ENCODE data around the gene SLC6A6. TPM values are rescaled to one million over a fixed set of nuclear protein-coding genes. Genes with fewer than 3 reads are reported as not detected.

Gene SLC6A6
- total RNA-seq, 1 experiment from 2014 or later = 211 TPM

DNA sequence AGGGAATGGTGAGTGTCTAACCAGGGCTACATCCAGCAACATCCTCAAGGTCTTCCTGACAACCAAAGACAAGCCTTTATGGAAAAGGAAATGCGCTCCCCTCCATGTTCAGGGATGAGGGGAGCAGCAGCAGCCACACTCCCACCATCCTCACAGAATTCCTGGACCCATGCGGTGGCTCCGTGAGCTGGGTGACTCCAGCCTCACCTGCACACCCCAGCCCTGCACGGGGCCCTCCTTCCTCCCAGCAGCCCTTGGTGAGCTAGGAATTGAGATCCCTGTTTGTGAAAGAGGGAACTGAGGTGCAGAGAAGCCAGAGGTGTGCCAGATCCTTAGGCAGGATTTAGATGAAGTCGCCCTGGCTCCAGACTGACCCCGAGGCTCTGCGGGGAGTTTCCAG lies 85.4 kb downstream of the SLC6A6 start:
- DNase-seq (ENCODE audit: low spot score) (no peak), ATAC-seq (no peak)
- Mint-ChIP-seq H3K27ac (no peak overlapping the region), H3K36me3 (peaks cover 36% of the 10 kb centered on the region), H3K4me3 (no peak overlapping the region), H3K4me1 (no peaks in the 10 kb centered on the region), H3K9me3 (no peaks in the 10 kb centered on the region), H3K27me3 (ENCODE audit: low read depth) (no peaks in the 10 kb centered on the region)
- ChIA-PET CTCF (interaction anchor here (0.6 to 1.5 kb wide), 2 partner anchors 107 to 284 kb away, joined by 3 to 5 read pairs; no protein-coding TSS in a partner anchor), POLR2A (no interaction called here)
- TF ChIP-seq CREB1 (CRISPR knock-in tag; IDR thresholded peaks at IDR 0.05) (no peak), IRF2 (CRISPR knock-in tag; IDR thresholded peaks at IDR 0.05; ENCODE audit: borderline replicate concordance, low read depth) (no peak)
- TF ChIP-seq, protein P1, sequence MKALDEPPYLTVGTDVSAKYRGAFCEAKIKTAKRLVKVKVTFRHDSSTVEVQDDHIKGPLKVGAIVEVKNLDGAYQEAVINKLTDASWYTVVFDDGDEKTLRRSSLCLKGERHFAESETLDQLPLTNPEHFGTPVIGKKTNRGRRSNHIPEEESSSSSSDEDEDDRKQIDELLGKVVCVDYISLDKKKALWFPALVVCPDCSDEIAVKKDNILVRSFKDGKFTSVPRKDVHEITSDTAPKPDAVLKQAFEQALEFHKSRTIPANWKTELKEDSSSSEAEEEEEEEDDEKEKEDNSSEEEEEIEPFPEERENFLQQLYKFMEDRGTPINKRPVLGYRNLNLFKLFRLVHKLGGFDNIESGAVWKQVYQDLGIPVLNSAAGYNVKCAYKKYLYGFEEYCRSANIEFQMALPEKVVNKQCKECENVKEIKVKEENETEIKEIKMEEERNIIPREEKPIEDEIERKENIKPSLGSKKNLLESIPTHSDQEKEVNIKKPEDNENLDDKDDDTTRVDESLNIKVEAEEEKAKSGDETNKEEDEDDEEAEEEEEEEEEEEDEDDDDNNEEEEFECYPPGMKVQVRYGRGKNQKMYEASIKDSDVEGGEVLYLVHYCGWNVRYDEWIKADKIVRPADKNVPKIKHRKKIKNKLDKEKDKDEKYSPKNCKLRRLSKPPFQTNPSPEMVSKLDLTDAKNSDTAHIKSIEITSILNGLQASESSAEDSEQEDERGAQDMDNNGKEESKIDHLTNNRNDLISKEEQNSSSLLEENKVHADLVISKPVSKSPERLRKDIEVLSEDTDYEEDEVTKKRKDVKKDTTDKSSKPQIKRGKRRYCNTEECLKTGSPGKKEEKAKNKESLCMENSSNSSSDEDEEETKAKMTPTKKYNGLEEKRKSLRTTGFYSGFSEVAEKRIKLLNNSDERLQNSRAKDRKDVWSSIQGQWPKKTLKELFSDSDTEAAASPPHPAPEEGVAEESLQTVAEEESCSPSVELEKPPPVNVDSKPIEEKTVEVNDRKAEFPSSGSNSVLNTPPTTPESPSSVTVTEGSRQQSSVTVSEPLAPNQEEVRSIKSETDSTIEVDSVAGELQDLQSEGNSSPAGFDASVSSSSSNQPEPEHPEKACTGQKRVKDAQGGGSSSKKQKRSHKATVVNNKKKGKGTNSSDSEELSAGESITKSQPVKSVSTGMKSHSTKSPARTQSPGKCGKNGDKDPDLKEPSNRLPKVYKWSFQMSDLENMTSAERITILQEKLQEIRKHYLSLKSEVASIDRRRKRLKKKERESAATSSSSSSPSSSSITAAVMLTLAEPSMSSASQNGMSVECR (CRISPR knock-in tag; IDR thresholded peaks at IDR 0.05; ENCODE audit: borderline replicate concordance) = no peak
- TF ChIP-seq, protein P2, sequence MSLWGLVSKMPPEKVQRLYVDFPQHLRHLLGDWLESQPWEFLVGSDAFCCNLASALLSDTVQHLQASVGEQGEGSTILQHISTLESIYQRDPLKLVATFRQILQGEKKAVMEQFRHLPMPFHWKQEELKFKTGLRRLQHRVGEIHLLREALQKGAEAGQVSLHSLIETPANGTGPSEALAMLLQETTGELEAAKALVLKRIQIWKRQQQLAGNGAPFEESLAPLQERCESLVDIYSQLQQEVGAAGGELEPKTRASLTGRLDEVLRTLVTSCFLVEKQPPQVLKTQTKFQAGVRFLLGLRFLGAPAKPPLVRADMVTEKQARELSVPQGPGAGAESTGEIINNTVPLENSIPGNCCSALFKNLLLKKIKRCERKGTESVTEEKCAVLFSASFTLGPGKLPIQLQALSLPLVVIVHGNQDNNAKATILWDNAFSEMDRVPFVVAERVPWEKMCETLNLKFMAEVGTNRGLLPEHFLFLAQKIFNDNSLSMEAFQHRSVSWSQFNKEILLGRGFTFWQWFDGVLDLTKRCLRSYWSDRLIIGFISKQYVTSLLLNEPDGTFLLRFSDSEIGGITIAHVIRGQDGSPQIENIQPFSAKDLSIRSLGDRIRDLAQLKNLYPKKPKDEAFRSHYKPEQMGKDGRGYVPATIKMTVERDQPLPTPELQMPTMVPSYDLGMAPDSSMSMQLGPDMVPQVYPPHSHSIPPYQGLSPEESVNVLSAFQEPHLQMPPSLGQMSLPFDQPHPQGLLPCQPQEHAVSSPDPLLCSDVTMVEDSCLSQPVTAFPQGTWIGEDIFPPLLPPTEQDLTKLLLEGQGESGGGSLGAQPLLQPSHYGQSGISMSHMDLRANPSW (CRISPR knock-in tag; conservative IDR thresholded peaks at IDR 0.05; ENCODE audit: low read depth) = no peak
- TF ChIP-seq, protein P3, sequence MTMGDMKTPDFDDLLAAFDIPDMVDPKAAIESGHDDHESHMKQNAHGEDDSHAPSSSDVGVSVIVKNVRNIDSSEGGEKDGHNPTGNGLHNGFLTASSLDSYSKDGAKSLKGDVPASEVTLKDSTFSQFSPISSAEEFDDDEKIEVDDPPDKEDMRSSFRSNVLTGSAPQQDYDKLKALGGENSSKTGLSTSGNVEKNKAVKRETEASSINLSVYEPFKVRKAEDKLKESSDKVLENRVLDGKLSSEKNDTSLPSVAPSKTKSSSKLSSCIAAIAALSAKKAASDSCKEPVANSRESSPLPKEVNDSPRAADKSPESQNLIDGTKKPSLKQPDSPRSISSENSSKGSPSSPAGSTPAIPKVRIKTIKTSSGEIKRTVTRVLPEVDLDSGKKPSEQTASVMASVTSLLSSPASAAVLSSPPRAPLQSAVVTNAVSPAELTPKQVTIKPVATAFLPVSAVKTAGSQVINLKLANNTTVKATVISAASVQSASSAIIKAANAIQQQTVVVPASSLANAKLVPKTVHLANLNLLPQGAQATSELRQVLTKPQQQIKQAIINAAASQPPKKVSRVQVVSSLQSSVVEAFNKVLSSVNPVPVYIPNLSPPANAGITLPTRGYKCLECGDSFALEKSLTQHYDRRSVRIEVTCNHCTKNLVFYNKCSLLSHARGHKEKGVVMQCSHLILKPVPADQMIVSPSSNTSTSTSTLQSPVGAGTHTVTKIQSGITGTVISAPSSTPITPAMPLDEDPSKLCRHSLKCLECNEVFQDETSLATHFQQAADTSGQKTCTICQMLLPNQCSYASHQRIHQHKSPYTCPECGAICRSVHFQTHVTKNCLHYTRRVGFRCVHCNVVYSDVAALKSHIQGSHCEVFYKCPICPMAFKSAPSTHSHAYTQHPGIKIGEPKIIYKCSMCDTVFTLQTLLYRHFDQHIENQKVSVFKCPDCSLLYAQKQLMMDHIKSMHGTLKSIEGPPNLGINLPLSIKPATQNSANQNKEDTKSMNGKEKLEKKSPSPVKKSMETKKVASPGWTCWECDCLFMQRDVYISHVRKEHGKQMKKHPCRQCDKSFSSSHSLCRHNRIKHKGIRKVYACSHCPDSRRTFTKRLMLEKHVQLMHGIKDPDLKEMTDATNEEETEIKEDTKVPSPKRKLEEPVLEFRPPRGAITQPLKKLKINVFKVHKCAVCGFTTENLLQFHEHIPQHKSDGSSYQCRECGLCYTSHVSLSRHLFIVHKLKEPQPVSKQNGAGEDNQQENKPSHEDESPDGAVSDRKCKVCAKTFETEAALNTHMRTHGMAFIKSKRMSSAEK (CRISPR knock-in tag; IDR thresholded peaks at IDR 0.05; ENCODE audit: borderline replicate concordance) = no peak
- TF ChIP-seq, protein P4, sequence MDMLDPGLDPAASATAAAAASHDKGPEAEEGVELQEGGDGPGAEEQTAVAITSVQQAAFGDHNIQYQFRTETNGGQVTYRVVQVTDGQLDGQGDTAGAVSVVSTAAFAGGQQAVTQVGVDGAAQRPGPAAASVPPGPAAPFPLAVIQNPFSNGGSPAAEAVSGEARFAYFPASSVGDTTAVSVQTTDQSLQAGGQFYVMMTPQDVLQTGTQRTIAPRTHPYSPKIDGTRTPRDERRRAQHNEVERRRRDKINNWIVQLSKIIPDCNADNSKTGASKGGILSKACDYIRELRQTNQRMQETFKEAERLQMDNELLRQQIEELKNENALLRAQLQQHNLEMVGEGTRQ (CRISPR knock-in tag; IDR thresholded peaks at IDR 0.05) = no peak

DNA sequence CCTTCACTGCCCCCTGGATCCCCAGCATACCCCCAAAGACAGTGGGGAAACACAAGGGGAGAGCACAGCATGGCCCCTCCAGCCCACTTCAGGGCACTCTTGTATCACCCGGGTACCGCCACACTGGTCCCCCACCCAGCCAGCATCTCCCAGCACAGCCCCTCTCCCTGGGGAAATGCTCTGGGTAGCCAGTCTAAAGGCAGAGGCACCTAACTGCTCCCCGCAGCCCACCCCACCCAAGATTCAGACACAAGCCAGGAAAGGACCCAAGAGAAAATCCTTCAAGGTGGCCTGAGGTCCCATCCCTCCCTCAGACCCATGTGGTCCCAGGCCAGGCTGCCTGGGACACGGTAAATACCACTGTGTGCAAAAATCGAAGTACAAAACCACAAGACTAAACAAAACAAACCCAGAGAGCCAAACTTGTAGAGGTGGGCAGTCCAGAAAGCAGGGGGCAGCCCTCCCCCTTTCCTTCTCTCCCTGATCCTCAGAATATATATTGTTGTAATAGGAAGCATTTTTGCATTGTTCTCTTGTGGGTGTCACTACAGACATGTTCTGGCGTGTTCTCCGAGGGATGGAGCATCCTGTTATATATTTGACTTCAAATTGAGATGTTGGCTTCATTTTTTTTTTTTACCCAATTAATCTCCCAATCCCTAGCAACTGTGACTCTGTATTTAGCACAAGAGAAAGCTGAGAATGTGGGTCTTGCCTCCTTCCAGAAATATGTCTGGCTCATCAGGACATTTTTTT lies 86.1 kb downstream of the SLC6A6 start:
- Mint-ChIP-seq H3K9me3 (no peaks in the 10 kb centered on the region), H3K27ac (peak overlapping the region; percentile 57; the same call in 1 of the 2 replicates), H3K4me3 (no peak overlapping the region), H3K27me3 (ENCODE audit: low read depth) (no peaks in the 10 kb centered on the region), H3K36me3 (peaks cover 32% of the 10 kb centered on the region), H3K4me1 (no peaks in the 10 kb centered on the region)
- DNase-seq (ENCODE audit: low spot score) (no peak), ATAC-seq (no peak)
- ChIA-PET POLR2A (no interaction called here), CTCF (interaction anchor here (1.5 to 1.6 kb wide), 2 partner anchors 60 to 285 kb away, joined by 5 read pairs; no protein-coding TSS in a partner anchor)
- TF ChIP-seq, protein P5, sequence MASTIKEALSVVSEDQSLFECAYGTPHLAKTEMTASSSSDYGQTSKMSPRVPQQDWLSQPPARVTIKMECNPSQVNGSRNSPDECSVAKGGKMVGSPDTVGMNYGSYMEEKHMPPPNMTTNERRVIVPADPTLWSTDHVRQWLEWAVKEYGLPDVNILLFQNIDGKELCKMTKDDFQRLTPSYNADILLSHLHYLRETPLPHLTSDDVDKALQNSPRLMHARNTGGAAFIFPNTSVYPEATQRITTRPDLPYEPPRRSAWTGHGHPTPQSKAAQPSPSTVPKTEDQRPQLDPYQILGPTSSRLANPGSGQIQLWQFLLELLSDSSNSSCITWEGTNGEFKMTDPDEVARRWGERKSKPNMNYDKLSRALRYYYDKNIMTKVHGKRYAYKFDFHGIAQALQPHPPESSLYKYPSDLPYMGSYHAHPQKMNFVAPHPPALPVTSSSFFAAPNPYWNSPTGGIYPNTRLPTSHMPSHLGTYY (CRISPR knock-in tag; IDR thresholded peaks at IDR 0.05) = no peak
- no peak for TF ChIP-seq JAZF1 (CRISPR knock-in tag; IDR thresholded peaks at IDR 0.05)
- no peak for TF ChIP-seq OVOL2 (CRISPR knock-in tag; IDR thresholded peaks at IDR 0.05; ENCODE audit: borderline replicate concordance)
- no peak for TF ChIP-seq ZNF219 (CRISPR knock-in tag; IDR thresholded peaks at IDR 0.05; ENCODE audit: borderline replicate concordance)
- TF ChIP-seq, protein P6, sequence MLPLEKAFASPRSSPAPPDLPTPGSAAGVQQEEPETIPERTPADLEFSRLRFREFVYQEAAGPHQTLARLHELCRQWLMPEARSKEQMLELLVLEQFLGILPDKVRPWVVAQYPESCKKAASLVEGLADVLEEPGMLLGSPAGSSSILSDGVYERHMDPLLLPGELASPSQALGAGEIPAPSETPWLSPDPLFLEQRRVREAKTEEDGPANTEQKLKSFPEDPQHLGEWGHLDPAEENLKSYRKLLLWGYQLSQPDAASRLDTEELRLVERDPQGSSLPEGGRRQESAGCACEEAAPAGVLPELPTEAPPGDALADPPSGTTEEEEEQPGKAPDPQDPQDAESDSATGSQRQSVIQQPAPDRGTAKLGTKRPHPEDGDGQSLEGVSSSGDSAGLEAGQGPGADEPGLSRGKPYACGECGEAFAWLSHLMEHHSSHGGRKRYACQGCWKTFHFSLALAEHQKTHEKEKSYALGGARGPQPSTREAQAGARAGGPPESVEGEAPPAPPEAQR (CRISPR knock-in tag; IDR thresholded peaks at IDR 0.05) = no peak
- TF ChIP-seq, protein P7, sequence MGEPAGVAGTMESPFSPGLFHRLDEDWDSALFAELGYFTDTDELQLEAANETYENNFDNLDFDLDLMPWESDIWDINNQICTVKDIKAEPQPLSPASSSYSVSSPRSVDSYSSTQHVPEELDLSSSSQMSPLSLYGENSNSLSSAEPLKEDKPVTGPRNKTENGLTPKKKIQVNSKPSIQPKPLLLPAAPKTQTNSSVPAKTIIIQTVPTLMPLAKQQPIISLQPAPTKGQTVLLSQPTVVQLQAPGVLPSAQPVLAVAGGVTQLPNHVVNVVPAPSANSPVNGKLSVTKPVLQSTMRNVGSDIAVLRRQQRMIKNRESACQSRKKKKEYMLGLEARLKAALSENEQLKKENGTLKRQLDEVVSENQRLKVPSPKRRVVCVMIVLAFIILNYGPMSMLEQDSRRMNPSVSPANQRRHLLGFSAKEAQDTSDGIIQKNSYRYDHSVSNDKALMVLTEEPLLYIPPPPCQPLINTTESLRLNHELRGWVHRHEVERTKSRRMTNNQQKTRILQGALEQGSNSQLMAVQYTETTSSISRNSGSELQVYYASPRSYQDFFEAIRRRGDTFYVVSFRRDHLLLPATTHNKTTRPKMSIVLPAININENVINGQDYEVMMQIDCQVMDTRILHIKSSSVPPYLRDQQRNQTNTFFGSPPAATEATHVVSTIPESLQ (CRISPR knock-in tag; IDR thresholded peaks at IDR 0.05) = no peak
- no peak for TF ChIP-seq EMX1 (CRISPR knock-in tag; IDR thresholded peaks at IDR 0.05)
- no peak for TF ChIP-seq RORB (CRISPR knock-in tag; IDR thresholded peaks at IDR 0.05)
- TF ChIP-seq CREM (CRISPR knock-in tag; IDR thresholded peaks at IDR 0.05) = no peak
- no peak for TF ChIP-seq HMGA2 (CRISPR knock-in tag; IDR thresholded peaks at IDR 0.05)
